ENCODE data around the gene INHA.

The INHA gene

GRCh38 chr2:219540784-219541504 is 31.2 kb upstream of the INHA start:
- no peak for DNase-seq (ENCODE audit: low read depth)

- DNase-seq (ENCODE audit: low read depth): no peak
Measured at GRCh38 chr2:219541611-219542180, 30.4 kb upstream of the INHA start.

GRCh38 chr2:219542931-219543595 is 29.0 kb upstream of the INHA start:
- no peak for DNase-seq (ENCODE audit: low read depth)

GRCh38 chr2:219543596-219544358 is 28.3 kb upstream of the INHA start, which contains the start of the genes CHPF and TMEM198:
TSS of gene CHPF (minus strand) at chr2:219543809. CDS start at chr2:219543538, 271 bp downstream.
TSS of gene TMEM198 (plus strand) at chr2:219544028. CDS start at chr2:219544728, 700 bp downstream.
- peak; percentile 93 for DNase-seq (ENCODE audit: low read depth)

GRCh38 chr2:219544567-219544966 is 27.5 kb upstream of the INHA start:
- DNase-seq (ENCODE audit: low read depth): no peak

GRCh38 chr2:219545295-219545942 is 26.7 kb upstream of the INHA start:
- no peak for DNase-seq (ENCODE audit: low read depth)

GRCh38 chr2:219545943-219546352 is 26.2 kb upstream of the INHA start:
- DNase-seq (ENCODE audit: low read depth): no peak

GRCh38 chr2:219547621-219548020 is 24.5 kb upstream of the INHA start:
- no peak for DNase-seq (ENCODE audit: low read depth)

GRCh38 chr2:219548990-219549389 is 23.1 kb upstream of the INHA start:
- DNase-seq (ENCODE audit: low read depth): no peak

GRCh38 chr2:219549619-219550018 is 22.5 kb upstream of the INHA start:
- DNase-seq (ENCODE audit: low read depth): no peak

- no peak for DNase-seq (ENCODE audit: low read depth)
Measured at GRCh38 chr2:219551441-219552381, 20.4 kb upstream of the INHA start.

GRCh38 chr2:219552382-219553167 is 19.5 kb upstream of the INHA start:
- DNase-seq (ENCODE audit: low read depth): peak; percentile 56

- no peak for DNase-seq (ENCODE audit: low read depth)
Measured at GRCh38 chr2:219553168-219553417, 19.0 kb upstream of the INHA start.

- no peak for DNase-seq (ENCODE audit: low read depth)
Measured at GRCh38 chr2:219553463-219553963, 18.6 kb upstream of the INHA start.

GRCh38 chr2:219554350-219554749 is 17.8 kb upstream of the INHA start:
- DNase-seq (ENCODE audit: low read depth): no peak

GRCh38 chr2:219555956-219556355 is 16.2 kb upstream of the INHA start:
- DNase-seq (ENCODE audit: low read depth): no peak

- no peak for DNase-seq (ENCODE audit: low read depth)
Measured at GRCh38 chr2:219556413-219556812, 15.7 kb upstream of the INHA start.

- no peak for DNase-seq (ENCODE audit: low read depth)
Measured at GRCh38 chr2:219557320-219557719, 14.8 kb upstream of the INHA start.

GRCh38 chr2:219557791-219558785 is 14.0 kb upstream of the INHA start:
- DNase-seq (ENCODE audit: low read depth): no peak

Data from HS-5 (cell line).